MV-4-11 (cell line): Measurements from ENCODE around the gene GABRR3.

Experiments used
- DNase-seq: peaks from one replicate; lab custom pipeline; 2025; lab: John Stamatoyannopoulos, UW

GABRR3 gene

DNA sequence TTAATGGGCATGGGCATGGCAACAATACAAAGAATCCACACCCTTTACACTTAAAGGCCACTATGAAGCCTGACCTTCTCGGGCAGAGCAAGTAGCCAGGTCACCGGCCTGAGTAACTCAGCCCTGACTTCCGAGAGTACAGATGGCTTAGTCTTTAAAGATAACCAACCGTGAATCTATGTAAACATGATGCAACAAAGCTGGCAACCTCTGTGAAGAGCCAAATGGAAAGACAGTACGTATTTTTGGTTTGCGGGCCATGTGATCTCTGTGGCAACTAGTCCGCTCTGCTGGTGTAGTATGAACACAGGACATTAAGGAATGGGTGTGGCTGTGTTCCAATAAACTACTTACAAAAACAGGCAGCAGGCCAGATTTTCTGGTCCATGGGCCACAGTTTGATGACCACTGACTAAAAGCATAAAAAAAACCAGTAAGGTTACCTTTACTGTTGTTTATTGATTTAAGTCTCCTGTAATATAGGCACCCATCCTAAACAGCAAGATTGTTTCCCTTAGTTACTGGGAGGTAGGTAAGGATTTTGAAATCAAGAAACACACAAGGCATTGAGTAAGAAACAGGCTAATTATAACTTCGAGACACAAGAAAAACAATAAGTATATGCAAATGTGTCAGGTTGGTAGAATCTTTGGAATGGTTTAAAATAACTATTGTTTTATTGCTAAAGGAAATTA is 77.4 kb downstream of the GABRR3 start:
- DNase-seq: no peak

DNA sequence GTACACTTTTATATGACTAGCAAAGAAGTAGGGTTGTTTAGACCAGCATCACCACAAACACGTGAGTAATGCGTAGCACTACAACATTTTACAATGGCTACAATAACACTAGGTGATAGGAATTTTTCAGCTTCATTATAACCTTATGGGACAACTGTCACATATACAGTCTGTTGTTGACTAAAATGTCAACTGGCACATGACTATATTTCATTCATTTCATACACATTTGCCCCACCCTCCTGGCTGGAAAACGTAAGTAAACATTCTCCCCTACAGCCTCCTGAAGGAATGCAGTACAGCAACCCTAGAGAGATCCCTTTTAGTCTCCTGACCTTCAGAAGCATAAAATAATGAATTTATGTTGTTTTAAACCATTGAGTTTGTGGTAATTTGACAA is 79.1 kb downstream of the GABRR3 start:
- DNase-seq: no peak

GRCh38 chr3:97954228-97954827 is 80.8 kb downstream of the GABRR3 start:
- peak; percentile 86 for DNase-seq

- no peak for DNase-seq
Observed at GRCh38 chr3:97952872-97953271, 82.2 kb downstream of the GABRR3 start.

DNA sequence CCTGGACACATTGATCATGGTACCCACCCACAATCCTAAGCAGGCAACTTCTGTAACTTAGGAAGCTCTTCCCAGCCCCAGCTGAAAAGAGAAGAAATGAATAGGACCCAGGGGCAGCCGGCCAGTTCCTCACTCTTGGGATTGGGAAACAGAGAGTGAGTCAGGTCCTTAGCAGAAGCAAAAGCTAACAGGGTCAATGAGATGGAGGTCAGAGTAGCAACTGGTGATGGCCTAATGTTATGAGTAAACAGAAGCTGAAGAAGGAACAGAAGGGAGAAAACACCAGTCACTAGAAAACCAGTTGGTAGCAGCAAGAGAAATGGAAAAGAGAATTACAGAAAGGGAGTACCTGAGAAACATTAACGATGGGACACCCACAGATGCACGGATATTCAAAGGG is 82.8 kb downstream of the GABRR3 start:
- DNase-seq: peak; percentile 76

- no peak for DNase-seq
Observed at GRCh38 chr3:97950360-97950759, 84.8 kb downstream of the GABRR3 start.

DNA sequence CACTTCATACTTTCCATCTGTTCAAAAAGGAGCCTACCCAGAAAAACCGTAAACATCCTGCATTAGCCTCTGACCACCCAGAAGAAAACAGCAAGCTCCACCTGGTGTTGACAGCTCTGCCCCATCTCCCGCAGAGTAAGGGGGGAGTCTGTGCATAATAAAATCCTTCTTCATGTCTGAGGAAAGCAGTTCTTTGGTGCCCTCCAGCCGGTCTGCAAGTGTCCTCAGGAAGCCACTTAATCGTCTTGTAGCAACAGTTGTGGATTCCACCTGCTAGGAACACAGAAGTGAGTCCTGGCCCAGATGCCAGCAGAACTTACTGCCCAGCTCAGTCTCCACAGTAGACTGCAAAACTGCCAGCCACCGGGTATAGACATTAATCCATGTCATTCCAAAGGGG is 85.4 kb downstream of the GABRR3 start:
- DNase-seq: no peak

- no peak for DNase-seq
Observed at GRCh38 chr3:97949110-97949485, 86.0 kb downstream of the GABRR3 start.

- DNase-seq: no peak
Observed at GRCh38 chr3:97948351-97949109, 86.6 kb downstream of the GABRR3 start.

DNA sequence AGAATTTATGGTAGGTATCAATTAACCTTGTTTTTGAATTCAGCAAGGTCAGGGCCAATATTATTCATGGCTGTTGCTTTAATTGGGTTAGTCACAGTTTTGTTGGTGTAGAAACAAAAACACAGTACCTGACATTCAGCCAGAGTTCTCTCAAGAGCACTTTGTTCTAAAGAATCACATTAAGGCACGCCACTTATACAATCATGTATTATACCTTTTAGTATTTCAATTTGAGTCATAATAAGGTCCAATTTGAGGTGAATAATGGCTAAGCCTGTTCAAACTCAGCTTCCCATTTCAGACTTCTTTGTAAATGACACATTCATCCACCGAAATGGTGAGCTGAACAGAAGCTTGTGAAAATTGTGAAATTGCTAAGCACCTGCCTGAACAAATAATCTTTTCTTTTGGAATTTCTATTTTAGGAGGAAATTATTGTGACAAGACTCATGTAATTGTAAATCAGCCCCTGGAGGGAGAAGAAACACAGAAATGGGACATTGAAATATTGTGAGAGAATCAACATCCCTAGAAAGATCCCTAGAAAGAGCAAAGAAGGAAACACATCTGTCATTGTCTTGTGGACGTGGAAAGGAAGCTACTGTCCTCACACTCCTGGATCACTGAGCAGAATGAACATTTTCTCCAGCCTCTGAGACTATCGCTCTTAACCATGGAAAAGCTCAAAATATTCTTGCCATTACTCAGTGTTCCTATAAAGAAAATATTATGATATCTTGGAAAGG is 92.1 kb downstream of the GABRR3 start:
- no peak for DNase-seq

DNA sequence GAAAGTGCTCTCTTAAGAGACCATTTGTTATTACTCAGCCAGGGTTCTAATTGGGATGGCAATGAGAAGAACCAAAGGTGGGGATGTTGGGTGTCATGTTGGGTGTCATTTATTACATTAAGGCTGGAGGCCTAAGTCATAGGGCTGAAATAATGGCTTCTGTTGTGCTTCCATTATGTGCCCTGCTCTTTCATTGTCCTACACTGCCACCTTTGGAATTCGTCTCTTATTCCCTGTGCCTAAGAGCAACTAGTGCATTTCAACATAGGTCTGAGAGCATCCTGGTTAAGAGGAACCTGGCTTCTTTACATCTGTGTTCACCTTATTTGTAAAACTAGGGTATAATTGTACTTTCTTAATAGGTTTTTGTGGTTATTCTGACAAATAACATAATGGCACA is 95.1 kb downstream of the GABRR3 start:
- peak; percentile 16 for DNase-seq

DNA sequence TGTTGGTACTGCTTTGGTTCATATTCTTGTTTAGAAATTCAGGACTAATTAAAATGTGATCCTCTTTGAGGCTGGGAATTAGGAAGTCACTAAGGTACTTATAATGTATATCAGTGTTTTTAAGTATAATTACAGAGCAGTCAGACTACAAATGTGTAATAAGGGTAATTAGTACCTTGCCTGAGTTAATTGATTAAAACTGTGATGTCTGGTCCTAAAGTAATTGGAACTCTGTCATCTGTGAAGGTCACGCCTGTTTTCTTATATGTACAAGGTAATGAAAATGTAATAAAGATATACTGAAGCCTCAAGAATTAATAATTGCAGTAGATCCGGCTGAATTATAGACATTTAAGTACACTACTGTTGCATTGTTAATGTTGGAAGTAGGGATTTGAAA is 95.7 kb downstream of the GABRR3 start:
- DNase-seq: no peak

- DNase-seq: no peak
Observed at GRCh38 chr3:97938444-97938843, 96.7 kb downstream of the GABRR3 start.

- no peak for DNase-seq
Observed at GRCh38 chr3:97937205-97937604, 97.9 kb downstream of the GABRR3 start.

GRCh38 chr3:97935842-97936241 is 99.3 kb downstream of the GABRR3 start:
- DNase-seq: no peak
